Neural cell (in vitro differentiated cells): Measurements from ENCODE around the gene JMJD7. TPM values are rescaled to one million over a fixed set of nuclear protein-coding genes. Genes with fewer than 3 reads are reported as not detected.

Experiments
- H2AFZ ChIP-seq: fragments of 200-600, 300-800 bp; sonication (generic), shearing (Covaris generic); 2 replicates; pipeline ENCODE4 v1.6.0; 2014; ENCODE audit warnings: low read depth, mild to moderate bottlenecking, antibody characterized with exemption, low read length, moderate library complexity
- H3F3A ChIP-seq: fragments of 200-600 bp; shearing (Covaris generic); 2 replicates; pipeline ENCODE4 v1.6.1; 2016; ENCODE audit warnings: mild to moderate bottlenecking, moderate library complexity, mixed read lengths, antibody characterized with exemption, low read length; ENCODE audit not compliant: insufficient read depth, poor library complexity, severe bottlenecking
- H3K27ac ChIP-seq: fragments of 200-600, 300-800 bp; sonication (generic), shearing (Covaris generic); 2 replicates; pipeline ENCODE4 v1.5.1; 2014; ENCODE audit warnings: mild to moderate bottlenecking, low read length, moderate library complexity
- H3K27me3 ChIP-seq: fragments of 300-800, 200-600 bp; sonication (generic), shearing (Covaris generic); 2 replicates; pipeline ENCODE4 v1.6.0; 2014; ENCODE audit warnings: mild to moderate bottlenecking, low read depth, low read length, moderate library complexity; ENCODE audit not compliant: insufficient read depth
- H3K36me3 ChIP-seq: fragments of 300-800, 200-600 bp; sonication (generic), shearing (Covaris generic); 2 replicates; pipeline ENCODE4 v1.5.1; 2014; ENCODE audit warnings: mild to moderate bottlenecking, antibody characterized with exemption, low read length, moderate library complexity; ENCODE audit not compliant: insufficient read depth
- H3K4me2 ChIP-seq: fragments of 300-800, 200-600 bp; sonication (generic), shearing (Covaris generic); 2 replicates; pipeline ENCODE4 v1.6.0; 2014; ENCODE audit warnings: mild to moderate bottlenecking, low read length
- H3K4me3 ChIP-seq: fragments of 300-800, 200-600 bp; sonication (generic), shearing (Covaris generic); 2 replicates; pipeline ENCODE4 v1.5.1; 2014; ENCODE audit warnings: mild to moderate bottlenecking, low read length, moderate library complexity
- H3K79me2 ChIP-seq: fragments of 200-600 bp; shearing (Covaris generic); replicated peaks from 2 replicates; pipeline ENCODE4 v1.6.0; 2014; ENCODE audit warnings: mild to moderate bottlenecking, low read length, moderate library complexity; ENCODE audit not compliant: insufficient read depth
- H3K9ac ChIP-seq: fragments of 300-800, 200-600 bp; sonication (generic), shearing (Covaris generic); 2 replicates; pipeline ENCODE4 v1.6.1; 2016; ENCODE audit warnings: mild to moderate bottlenecking, low read length, mixed read lengths
- H3K9me2 ChIP-seq: fragments of 200-600 bp; shearing (Covaris generic); 2 replicates; pipeline ENCODE4 v1.6.1; 2016; ENCODE audit warnings: mild to moderate bottlenecking, low read length, mixed read lengths; ENCODE audit not compliant: insufficient read depth
- H3K9me3 ChIP-seq: fragments of 200-600, 300-800 bp; sonication (generic), shearing (Covaris generic); 2 replicates; pipeline ENCODE4 v1.6.1; 2016; ENCODE audit warnings: mild to moderate bottlenecking, mixed run types, low read length, moderate library complexity, mixed read lengths
- H4K20me1 ChIP-seq: fragments of 200-600 bp; shearing (Covaris generic); 2 replicates; pipeline ENCODE4 v1.6.1; 2016; ENCODE audit warnings: mild to moderate bottlenecking, mixed run types; ENCODE audit not compliant: insufficient read depth
- EP300 ChIP-seq: fragments of 450-650 bp; conservative IDR thresholded peaks from 2 replicates; pipeline ENCODE4 v1.6.1; 2014; ENCODE audit warnings: antibody characterized with exemption, mild to moderate bottlenecking, moderate library complexity; ENCODE audit not compliant: poor library complexity, severe bottlenecking
- EZH2 ChIP-seq: fragments of 200-600, 300-800 bp; shearing (Covaris generic), sonication (generic); IDR thresholded peaks from 2 replicates; pipeline ENCODE4 v1.6.1; 2014; ENCODE audit warnings: antibody characterized with exemption, low read length, borderline replicate concordance, mild to moderate bottlenecking; ENCODE audit not compliant: insufficient read depth, poor library complexity, severe bottlenecking
- MXI1 ChIP-seq: fragments of 450-650 bp; conservative IDR thresholded peaks from 2 replicates; pipeline ENCODE4 v1.6.1; 2014; ENCODE audit warnings: antibody characterized with exemption, mild to moderate bottlenecking; ENCODE audit not compliant: poor library complexity, severe bottlenecking
- POLR2AphosphoS5 ChIP-seq: IDR thresholded peaks from 2 replicates; pipeline ENCODE4 v1.6.1; 2012
- RAD21 ChIP-seq: fragments of 450-650 bp; conservative IDR thresholded peaks from 2 replicates; pipeline ENCODE4 v1.6.1; 2014; ENCODE audit warnings: antibody characterized with exemption, mild to moderate bottlenecking, moderate library complexity
- SMC3 ChIP-seq: fragments of 450-650 bp; conservative IDR thresholded peaks from 2 replicates; pipeline ENCODE4 v1.6.1; 2014; ENCODE audit warnings: antibody characterized with exemption, mild to moderate bottlenecking, moderate library complexity; ENCODE audit not compliant: poor library complexity
- TAF1 ChIP-seq: IDR thresholded peaks from 2 replicates; pipeline ENCODE4 v1.6.1; 2012; ENCODE audit warnings: low read depth
- polyA plus RNA-seq: library from polyadenylated mRNA; depleted of rRNA; stranded (reverse); fragments of >200 nt; gene quantifications from 2 replicates; pipeline ENCODE4 v1.2.3, GENCODE V29; 2014
- TF ChIP-seq, protein P1 (sequence below): fragments of 450-650 bp; IDR thresholded peaks from 2 replicates; pipeline ENCODE4 v1.5.1; 2014; ENCODE audit warnings: antibody characterized with exemption, mild to moderate bottlenecking, moderate library complexity; ENCODE audit not compliant: poor library complexity, severe bottlenecking
- TF ChIP-seq, protein P2 (sequence below): IDR thresholded peaks from 2 replicates; pipeline ENCODE4 v1.6.1; 2012; ENCODE audit warnings: borderline replicate concordance

Gene JMJD7
- polyA plus RNA-seq, 1 donor from 2014 or later, result 14.0 TPM

DNA sequence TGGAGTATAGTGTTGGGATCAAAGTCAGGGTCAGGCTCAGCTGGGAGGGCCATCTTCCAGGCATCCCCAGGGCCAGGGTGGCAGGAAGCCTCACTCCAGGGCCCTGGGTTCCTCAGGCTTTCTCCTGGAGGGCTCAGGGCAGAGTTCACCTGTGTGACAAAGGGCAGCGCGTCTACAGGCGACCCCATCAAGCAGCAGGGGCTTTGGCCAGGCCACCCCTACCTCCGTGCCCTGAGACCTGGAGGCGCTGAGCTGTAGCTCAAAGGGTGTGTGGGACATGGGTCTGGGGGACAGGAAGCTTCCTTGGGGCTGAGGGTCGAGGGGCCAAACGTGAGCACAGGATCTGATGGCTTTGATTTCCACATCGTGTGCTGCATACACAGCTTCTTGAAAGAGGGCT is 53.2 kb downstream of the JMJD7 start:
- TF ChIP-seq TAF1 (no peak), EP300 (no peak), SMC3 (no peak)
- no peaks in the 10 kb centered on the region for H4K20me1 ChIP-seq
- no peaks in the 10 kb centered on the region for H3K36me3 ChIP-seq
- H3K79me2 ChIP-seq, result no peaks in the 10 kb centered on the region
- no peak overlapping the region for H3K4me2 ChIP-seq
- no peak overlapping the region for H2AFZ ChIP-seq
- H3K27me3 ChIP-seq, result peaks cover 27% of the 10 kb centered on the region
- H3K9me3 ChIP-seq, result no peaks in the 10 kb centered on the region
- no peaks in the 10 kb centered on the region for H3K9me2 ChIP-seq
- no peak overlapping the region for H3K27ac ChIP-seq
- H3K9ac ChIP-seq, result no peak overlapping the region
- no peak overlapping the region for H3K4me3 ChIP-seq
- H3F3A ChIP-seq, result no peaks in the 10 kb centered on the region

DNA sequence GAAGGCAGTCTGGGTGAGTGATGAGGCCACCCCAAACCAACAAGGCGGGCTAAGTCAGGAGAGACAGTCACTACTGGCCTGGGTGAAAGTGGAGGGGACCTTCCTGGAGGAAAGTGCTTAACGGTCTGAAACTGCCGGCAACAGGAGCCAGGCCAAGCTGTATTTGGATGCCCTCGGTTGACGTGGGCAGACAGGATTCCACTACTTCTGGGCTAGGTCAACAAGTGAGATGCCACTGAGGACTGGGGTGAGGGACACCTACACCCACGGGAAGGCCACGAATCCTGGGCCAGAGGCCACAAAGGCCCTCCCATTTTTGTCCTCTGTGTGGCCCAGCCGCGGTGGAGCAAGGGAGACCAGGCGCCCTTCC is 53.6 kb downstream of the JMJD7 start:
- Histone ChIP-seq H3K79me2 (no peaks in the 10 kb centered on the region), H3F3A (no peaks in the 10 kb centered on the region), H3K9me3 (no peaks in the 10 kb centered on the region), H3K9me2 (no peaks in the 10 kb centered on the region), H3K27ac (no peak overlapping the region), H3K9ac (no peak overlapping the region), H3K4me2 (no peak overlapping the region), H2AFZ (no peak overlapping the region), H3K36me3 (no peaks in the 10 kb centered on the region), H3K4me3 (no peak overlapping the region), H4K20me1 (no peaks in the 10 kb centered on the region), H3K27me3 (peaks cover 27% of the 10 kb centered on the region)
- no peak for TF ChIP-seq RAD21
- no peak for TF ChIP-seq POLR2AphosphoS5
- TF ChIP-seq, protein P1, sequence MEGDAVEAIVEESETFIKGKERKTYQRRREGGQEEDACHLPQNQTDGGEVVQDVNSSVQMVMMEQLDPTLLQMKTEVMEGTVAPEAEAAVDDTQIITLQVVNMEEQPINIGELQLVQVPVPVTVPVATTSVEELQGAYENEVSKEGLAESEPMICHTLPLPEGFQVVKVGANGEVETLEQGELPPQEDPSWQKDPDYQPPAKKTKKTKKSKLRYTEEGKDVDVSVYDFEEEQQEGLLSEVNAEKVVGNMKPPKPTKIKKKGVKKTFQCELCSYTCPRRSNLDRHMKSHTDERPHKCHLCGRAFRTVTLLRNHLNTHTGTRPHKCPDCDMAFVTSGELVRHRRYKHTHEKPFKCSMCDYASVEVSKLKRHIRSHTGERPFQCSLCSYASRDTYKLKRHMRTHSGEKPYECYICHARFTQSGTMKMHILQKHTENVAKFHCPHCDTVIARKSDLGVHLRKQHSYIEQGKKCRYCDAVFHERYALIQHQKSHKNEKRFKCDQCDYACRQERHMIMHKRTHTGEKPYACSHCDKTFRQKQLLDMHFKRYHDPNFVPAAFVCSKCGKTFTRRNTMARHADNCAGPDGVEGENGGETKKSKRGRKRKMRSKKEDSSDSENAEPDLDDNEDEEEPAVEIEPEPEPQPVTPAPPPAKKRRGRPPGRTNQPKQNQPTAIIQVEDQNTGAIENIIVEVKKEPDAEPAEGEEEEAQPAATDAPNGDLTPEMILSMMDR, result no peak
- TF ChIP-seq MXI1, result no peak
- TF ChIP-seq, protein P2, sequence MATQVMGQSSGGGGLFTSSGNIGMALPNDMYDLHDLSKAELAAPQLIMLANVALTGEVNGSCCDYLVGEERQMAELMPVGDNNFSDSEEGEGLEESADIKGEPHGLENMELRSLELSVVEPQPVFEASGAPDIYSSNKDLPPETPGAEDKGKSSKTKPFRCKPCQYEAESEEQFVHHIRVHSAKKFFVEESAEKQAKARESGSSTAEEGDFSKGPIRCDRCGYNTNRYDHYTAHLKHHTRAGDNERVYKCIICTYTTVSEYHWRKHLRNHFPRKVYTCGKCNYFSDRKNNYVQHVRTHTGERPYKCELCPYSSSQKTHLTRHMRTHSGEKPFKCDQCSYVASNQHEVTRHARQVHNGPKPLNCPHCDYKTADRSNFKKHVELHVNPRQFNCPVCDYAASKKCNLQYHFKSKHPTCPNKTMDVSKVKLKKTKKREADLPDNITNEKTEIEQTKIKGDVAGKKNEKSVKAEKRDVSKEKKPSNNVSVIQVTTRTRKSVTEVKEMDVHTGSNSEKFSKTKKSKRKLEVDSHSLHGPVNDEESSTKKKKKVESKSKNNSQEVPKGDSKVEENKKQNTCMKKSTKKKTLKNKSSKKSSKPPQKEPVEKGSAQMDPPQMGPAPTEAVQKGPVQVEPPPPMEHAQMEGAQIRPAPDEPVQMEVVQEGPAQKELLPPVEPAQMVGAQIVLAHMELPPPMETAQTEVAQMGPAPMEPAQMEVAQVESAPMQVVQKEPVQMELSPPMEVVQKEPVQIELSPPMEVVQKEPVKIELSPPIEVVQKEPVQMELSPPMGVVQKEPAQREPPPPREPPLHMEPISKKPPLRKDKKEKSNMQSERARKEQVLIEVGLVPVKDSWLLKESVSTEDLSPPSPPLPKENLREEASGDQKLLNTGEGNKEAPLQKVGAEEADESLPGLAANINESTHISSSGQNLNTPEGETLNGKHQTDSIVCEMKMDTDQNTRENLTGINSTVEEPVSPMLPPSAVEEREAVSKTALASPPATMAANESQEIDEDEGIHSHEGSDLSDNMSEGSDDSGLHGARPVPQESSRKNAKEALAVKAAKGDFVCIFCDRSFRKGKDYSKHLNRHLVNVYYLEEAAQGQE, result no peak
- TF ChIP-seq SMC3, result no peak
- no peak for TF ChIP-seq EZH2
- TF ChIP-seq TAF1, result no peak
- TF ChIP-seq EP300, result no peak
